Frontal cortex (tissue), 4 donors: Measurements from ENCODE around the gene STAT5A. TPM values are rescaled to one million over a fixed set of nuclear protein-coding genes. Genes with fewer than 3 reads are reported as not detected.
"Not testable (repeated sequence)": the region's sequence is repeated elsewhere in the genome, so short reads cannot be mapped to it uniquely, and the experiment has no call there.

Source experiments
- DNase-seq, 2 donors: peaks; one replicate each; pipeline ENCODE4 v3.0.0; 2012; ENCODE audit warnings: low spot score in 2 of 2
- FAIRE-seq: peaks from 2 replicates; lab custom pipeline; 2012; peaks lifted over from hg19 to GRCh38; lab: Jason Lieb, UNC
- total RNA-seq: library from RNA; depleted of rRNA; stranded (reverse); fragments of >200 nt; gene quantifications from one replicate; pipeline ENCODE4 v1.2.3, GENCODE V29; 2014
- donor health status: control.
- donor health status: control.
- donor health status: control.

The STAT5A gene
- total RNA-seq, 1 donor from 2014 or later = 1.6 TPM

DNA sequence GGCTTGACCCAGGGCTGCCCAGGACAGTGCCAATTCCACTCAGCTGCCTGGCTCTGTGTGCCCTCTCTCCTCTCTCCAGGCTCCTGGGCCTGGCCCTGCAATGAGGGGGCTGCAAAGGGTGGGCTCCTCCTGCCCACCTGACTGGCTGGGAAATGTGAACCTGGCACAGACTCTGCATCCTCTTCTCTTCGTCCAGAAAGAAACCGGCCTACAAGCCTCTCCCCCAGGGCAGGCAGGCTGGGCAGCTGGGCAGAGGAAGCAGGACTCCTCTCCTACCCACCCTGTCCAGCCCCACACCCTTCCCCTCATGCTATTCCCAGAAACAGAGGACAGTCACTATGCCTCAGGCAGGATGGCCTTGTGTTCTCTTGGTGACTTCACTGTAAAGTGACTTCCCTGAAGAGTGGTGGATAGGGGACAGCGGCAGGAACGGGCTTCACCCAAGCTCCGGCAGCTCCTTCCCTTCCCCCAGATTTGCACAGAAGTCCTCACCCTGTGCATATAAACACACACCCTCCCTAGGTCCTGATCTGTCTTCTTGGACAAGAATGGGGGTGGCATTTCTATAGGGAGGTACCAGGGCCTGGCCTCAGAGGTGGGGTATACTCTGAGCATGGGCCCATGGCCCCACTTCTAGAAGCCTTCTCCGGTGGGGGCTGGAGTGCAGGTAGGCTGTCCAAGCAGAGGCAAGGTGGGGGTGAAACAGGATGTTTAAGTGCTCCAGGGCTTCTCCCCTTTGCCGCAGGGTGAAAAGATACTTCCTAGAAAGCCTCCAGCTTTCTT, 4.9 kb upstream of the STAT5A start:
- no peak for FAIRE-seq
- DNase-seq = no peak

DNA sequence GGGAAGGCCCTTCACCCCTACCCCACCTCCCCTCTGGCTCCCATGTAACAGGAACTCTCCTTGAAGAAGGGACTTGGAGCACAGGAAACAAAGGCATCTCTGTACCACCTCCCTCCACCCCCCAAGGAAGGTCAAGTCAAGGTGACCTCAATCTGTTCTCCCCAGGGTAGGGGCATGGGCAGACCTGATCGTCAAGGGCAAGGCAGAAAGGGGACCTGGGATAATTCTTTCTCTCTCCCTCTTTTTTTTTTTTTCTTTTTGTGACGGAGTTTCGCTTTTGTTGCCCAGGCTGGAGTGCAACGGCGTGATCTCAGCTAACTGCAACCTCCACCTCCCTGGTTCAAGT, 4.3 kb upstream of the STAT5A start:
- DNase-seq (no peak), FAIRE-seq (no peak)

DNA sequence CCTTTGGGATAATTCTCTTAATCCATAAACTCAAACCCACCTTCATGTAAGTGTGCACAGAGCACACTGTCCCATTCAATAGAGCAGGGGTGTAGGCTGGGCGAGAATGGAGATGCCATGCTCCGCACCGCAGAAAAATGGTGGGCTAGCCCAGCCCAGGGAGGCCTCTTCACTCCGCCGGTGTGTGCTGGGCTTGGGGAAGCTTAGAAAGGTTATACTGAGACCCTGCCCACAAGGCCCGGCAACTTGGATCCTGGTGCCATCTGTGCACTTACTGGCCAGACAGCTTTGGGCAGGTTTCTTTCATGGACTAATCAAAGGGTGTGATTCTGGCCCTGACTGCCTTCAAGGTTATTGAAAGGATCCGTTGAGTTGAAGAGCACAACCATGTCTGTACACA, 3.7 kb upstream of the STAT5A start:
- no peak for FAIRE-seq
- DNase-seq = no peak

DNA sequence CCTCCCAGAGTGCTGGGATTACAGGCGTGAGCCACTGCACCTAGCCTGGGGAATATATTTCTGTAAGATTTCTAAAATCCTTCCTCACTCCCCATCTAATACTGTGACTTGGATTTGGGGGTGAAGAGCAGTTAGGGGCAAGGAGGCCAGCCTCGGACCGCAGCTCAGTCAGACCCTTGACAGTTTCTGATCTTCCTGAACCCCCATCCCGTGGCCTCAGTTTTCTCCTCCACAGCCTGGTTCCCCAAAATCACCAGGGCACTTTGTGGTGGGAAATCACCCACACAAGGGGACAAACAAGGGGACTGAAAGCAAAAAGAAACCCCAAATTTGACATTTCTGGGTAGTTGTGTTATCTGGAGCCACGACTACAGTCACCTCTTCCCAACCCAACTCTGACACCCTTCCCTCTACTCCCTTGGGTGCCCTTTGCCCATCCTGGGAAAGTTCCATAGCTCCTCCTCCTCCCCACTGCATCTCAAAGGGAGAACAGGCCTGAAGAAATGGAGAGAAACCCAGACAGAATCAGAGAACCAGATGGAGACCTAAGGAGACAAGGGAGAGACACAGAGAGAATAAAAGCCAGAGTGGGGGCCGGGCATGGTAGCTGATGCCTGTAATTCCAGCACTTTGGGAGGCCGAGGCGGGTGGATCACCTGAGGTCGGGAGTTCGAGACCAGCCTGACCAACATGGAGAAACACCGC, 2.8 kb upstream of the STAT5A start:
- DNase-seq (no peak), FAIRE-seq (no peak)

DNA sequence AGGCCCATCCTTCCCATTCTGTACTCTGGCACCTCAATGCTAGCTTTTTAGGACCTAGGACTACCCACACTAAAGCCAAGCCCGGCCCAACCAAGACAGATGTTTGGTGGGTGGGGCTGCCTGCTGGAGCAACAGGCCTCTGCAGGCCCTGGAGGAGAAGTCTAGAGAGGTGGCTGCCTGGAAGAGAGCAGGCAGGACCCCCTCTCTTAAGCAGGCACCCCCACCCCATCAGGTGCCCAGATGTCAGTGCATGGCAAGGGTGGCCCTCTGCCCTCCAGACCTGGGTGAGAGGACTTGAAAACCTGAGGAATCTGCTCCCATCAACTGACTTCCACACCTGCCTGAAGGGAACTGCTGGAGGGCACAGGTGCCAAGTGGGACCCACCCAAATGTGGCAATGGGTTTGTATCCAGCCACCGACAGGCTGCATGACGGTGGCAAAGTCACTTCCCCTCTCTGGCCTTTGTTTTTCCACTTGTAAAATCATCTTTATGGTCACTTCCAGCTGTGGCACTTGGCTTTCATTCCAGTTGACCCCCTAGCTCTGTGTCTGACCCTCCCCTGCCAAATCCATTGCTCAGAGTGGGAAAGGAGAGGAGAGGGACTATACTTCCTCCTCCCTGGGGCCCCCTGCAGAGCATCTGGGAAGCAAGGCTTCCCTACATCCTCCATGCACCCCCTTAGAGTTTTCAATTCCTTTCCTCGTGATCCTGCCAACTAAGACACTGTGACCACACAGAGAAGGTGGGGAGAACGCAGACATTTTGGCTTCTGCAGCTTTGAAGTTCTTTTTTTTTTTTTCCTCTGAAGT, 1.7 kb upstream of the STAT5A start:
- DNase-seq (no peak), FAIRE-seq (no peak)

DNA sequence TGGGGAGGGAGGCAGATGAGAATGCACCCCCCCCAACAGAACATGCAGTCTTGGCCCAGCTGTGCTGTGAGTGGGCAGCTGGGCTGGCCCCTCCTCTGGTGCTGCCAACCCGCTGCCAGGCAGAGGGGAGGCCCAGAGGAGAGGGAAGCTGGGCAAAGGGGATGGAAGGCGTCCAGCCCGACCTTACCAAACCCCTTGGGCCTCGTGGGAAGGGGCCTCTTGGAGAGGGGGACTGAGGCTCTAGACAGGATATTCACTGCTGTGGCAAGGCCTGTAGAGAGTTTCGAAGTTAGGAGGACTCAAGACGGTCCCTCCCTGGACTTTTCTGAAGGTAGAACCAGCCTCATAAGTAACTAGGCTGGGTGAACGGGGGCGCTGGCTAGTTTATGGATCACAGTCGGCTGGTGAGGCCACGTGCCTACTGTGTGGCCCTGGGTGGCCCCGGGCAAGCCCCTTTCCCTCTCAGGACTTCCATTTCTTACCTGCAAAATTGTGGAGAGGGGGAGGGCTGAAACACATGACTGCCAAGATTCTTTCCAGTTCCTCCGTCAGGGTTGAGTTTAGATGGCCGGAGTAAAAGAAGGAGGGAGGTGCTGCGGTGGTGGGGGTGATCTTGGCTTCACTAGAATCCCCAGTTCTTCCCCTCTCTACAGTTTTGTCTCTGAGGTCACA, 857 bp upstream of the STAT5A start:
- DNase-seq (peak; percentile 59 to 67), FAIRE-seq (no peak)

DNA sequence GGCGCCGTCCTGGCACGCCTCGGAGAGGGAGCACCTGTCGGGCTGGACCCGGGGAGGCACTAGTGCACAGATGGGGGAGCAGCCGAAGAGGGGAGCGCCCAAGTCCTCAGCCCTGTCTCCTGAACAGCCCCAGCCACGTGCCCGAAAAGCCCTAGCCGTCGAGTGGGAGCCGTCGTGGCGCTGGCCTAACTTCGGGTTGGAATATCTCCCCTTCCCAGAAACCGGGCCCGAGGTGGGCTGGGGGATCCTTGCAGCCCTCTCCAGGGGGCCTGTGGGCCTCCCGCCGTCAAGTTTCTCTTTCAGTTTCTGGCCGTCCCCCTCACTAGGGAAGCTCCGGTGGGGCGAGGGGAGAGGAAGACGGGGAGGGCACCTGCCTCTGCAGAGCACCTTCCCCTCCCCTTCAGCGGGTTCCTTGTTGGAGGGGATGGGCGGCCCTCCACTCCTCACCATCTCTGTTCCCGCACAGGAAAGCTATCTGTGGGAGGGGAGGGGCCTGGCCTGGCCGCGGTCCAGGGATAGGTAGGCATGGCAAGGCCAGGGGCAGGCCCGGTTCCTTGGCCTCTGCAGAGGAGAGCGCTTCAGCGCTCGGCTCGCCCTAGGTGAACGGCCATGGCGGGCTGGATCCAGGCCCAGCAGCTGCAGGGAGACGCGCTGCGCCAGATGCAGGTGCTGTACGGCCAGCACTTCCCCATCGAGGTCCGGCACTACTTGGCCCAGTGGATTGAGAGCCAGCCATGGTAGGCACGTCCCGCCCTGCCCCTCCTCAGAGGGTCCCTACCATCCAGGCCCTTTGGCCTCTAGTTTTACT, 709 bp downstream of the STAT5A start:
- FAIRE-seq (no peak), DNase-seq (no peak)

DNA sequence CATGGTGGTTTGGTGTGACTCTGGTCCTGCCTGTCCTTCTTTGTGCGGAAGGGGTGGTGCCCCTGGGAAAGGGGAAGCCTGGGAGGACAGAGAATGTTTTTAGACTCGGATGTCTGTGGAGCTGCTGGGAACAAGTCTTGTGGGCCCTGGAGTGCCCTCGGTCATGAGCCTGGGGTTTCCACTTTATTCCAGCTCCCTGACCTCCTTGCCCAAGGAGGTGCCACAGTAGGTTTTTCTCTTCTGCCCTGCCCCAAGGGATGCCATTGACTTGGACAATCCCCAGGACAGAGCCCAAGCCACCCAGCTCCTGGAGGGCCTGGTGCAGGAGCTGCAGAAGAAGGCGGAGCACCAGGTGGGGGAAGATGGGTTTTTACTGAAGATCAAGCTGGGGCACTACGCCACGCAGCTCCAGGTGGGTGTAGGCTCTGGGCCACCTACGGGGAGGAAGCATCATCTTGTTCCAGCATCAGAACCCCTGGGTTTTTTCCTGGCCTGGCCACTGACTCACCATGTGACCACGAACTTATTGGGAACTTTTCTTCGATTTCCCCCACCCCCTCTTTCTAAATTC, 1.4 kb downstream of the STAT5A start:
- DNase-seq = peak in 1 of 2 donors; percentile 54
- FAIRE-seq = no peak

DNA sequence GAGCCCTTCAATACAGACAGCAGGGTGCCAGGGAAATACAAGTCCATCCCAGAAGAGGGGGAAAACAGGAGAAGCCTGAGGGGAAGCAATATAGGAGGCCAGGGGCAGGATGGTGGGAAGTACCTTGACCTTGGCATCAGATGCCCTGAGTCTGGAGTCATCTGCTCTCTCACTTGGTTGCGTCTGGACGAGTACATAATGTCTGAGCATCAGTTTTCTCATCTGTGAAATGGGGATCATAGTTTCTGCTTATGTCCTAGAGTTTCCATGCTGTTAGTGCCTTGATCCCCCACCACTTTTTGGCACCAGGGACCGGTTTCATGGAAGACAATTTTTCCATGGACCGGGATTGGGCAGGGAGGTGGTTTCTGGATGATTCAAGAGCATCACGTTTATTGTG, 2.3 kb downstream of the STAT5A start:
- no peak for DNase-seq
- FAIRE-seq = no peak

DNA sequence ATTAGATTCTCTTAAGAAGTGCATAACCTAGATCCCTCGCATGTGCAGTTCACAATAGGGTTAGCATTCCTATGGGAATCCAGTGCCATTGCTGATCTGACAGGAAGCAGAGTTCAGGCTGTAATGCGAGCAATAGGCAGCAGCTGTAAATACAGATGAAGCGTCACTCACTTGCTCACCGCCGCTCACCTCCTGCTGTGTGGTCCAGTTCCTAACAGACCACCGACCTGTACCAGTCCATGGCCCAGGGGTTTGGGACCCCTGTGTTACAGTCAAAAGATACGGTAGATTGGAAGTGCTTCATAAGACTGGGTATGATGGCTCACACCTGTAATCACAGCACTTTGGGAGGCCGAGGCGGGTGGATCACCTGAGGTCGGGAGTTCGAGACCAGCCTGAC, 2.8 kb downstream of the STAT5A start:
- FAIRE-seq (no peak), DNase-seq (no peak)

DNA sequence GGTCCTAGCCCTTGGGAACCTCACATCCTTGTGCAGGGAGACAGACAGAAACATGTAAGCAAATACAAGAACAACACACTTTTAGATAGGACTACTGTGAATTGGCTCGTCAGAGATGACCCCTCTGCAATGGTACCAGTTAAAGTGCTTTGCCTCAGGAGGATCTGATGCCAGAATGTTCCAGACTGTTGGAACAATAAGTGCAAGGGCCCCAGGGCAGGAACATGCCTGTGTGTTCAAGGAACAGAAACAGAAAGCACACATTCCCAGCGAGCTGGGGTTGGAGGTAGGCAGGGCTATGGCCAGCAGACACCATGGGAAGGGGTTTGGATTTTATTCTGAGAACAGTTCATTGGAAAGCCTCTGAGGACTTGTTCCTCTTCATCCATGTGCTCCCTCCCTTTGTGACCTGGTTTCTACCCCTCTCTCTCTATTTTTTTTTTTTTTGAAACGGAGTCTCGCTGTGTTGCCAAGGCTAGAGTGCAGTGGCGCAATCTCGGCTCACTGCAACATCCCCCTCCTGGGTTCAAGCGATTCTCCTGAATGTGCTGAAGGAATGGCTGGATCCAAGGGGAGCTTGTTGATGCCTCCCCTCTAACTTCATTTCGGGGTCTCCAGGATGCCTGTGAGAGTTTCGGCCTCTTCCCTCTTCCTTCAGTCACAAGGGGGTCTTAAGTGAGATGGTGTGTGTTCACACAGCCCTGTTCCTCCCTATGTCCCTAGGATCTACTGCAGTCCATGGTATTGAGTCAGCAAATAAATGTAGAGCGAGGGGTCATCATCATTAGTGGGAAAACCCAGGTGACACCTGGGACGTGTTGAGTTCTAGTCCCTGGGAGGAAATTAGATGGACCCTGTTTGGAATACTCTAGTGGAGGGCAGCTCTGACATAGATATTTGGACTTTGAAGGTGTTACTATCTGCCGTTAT, 6.4 kb downstream of the STAT5A start:
- no peak for DNase-seq

DNA sequence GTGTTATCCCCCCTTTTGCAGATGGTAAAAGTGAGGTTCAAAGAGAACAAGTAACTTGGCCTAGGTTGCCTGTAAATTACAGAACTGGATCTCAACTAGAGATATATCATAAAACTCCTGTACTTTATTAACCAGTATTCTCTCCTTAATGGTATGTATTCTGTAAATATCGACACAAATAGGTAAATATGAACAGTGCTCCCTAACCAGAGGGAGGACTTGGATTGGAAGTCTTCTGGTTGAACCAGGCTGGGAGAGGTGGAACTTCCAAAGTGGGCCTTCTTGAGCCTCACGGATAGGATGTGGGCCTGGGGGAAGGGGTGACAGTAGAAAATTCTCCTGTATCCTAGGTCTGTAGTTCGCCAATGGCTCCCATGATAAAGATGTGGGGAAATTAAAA, 7.7 kb downstream of the STAT5A start:
- FAIRE-seq (no peak), DNase-seq (no peak)

More for the DNA sequence above, 6.4 kb downstream of the STAT5A start:
- FAIRE-seq = no peak

DNA sequence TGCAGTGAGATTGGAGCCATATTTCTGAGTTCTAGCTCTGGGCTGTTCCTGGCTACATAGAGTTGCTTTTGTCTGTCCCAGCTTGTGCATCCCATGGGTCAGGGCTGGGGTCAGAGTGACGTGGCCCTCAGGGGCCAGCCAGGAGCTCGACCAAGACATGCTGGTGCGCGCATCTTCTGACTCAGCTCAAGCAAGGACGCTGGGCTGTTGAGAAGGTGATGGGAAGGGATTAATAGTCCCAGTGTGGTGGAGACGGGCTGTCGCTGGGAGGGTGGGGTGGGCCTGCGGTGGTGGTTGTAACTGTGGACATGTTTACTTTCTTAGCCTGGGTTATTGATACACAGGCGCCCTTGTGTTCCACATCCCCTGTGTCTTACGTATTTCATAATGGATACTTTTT, 9.5 kb downstream of the STAT5A start:
- FAIRE-seq, DNase-seq: not testable (repeated sequence)

DNA sequence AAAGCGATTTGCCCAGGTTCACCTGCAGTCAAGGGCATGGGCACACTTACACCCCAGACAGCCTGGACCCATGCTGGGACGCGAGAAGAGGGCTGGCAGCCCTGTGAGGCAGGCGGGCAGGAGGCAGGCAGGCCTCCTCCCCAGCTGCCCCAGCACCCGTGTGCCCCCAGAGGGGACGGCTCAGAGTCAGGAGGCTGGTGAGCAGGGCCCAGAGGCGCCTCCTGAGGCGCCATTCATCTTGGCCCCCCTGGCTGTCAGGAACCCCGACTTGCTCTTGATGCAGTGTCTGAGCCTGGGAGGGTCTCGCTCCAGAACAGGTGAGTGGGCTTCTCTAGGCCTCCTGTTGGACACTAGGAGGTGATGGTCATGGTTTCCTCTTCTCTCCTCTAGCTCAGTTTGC, 11.1 kb downstream of the STAT5A start:
- FAIRE-seq, DNase-seq: not testable (repeated sequence)

DNA sequence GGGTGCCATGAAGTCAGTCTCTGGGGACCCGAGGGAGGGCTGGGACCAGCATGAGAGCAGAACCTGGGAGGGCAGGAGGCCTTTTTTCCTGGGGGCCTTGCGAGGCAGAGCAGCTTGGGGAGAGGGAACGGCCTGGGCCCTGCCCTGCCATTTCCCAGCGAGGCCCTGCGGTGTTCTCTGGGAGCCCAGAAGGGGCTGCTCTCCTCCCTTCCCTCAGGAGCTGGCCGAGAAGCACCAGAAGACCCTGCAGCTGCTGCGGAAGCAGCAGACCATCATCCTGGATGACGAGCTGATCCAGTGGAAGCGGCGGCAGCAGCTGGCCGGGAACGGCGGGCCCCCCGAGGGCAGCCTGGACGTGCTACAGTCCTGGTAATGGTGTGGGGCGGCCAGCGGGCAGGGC, 11.6 kb downstream of the STAT5A start:
- not testable (repeated sequence) for DNase-seq, FAIRE-seq

DNA sequence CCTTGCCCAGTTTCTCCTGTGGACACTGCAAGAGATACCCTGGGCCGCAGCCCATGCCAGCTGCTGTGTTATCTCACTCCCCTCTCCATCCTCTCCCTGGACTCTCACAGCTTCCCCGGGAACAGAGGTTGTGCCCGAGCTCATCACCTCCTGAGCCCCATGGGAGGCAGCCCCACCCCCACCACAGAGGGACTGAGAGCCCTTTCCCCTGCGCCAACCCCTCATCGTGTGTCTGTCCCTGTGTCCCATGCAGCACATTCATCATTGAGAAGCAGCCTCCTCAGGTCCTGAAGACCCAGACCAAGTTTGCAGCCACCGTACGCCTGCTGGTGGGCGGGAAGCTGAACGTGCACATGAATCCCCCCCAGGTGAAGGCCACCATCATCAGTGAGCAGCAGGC, 12.7 kb downstream of the STAT5A start:
- DNase-seq (no peak), FAIRE-seq (no peak)

DNA sequence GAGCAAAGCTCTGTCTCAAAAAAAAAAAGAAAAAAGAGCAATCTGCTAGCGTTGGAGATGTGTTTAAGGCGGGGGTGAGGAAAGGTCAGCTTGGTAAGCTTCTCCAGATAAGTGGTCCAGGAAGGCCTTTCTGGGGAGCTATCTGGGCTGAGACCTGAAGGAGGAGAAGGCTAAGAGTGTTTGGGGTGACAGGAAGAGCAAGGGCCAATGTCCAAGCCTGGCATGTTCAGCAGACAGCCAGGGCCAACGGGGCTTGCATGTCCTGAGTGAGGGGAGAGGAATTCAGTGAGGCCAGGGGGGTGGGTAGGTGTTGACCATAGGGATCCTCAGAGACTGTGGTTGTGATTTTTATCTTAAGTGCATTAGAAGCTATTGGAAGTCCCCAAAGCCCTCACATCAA, 15.4 kb downstream of the STAT5A start:
- no peak for DNase-seq
- FAIRE-seq = no peak
